HG02943 (cell line): ENCODE data around the gene ARID1B.
"Not testable (repeated sequence)": the region's sequence is repeated elsewhere in the genome, so short reads cannot be mapped to it uniquely, and the experiment has no call there.

Source experiments
- ATAC-seq: cut with Tn5 transposase; IDR thresholded peaks from one replicate; pipeline ENCODE4 v1.9.1; 2021; ENCODE audit warnings: mild to moderate bottlenecking, low read depth, moderate library complexity; ENCODE audit not compliant: unreplicated experiment

ARID1B gene

GRCh38 chr6:157139054-157139708 lies 362.0 kb downstream of the ARID1B start:
- ATAC-seq, result no peak

- no peak for ATAC-seq
These were observed 366.2 kb downstream of the ARID1B start for GRCh38 chr6:157143171-157143889.

- ATAC-seq, result no peak
These were observed 367.0 kb downstream of the ARID1B start for GRCh38 chr6:157143890-157144798.

GRCh38 chr6:157144859-157145568 lies 367.8 kb downstream of the ARID1B start:
- no peak for ATAC-seq

- ATAC-seq, result no peak
These were observed 368.6 kb downstream of the ARID1B start for GRCh38 chr6:157145656-157146285.

GRCh38 chr6:157147054-157148026 lies 370.2 kb downstream of the ARID1B start:
- not testable (repeated sequence) for ATAC-seq

GRCh38 chr6:157148391-157149323 lies 371.5 kb downstream of the ARID1B start:
- no peak for ATAC-seq

GRCh38 chr6:157150076-157150475 lies 372.9 kb downstream of the ARID1B start:
- ATAC-seq, result no peak

- ATAC-seq, result no peak
These were observed 373.9 kb downstream of the ARID1B start for GRCh38 chr6:157151029-157151428.

GRCh38 chr6:157151989-157152388 lies 374.8 kb downstream of the ARID1B start:
- ATAC-seq, result no peak

- ATAC-seq, result no peak
These were observed 375.4 kb downstream of the ARID1B start for GRCh38 chr6:157152556-157152955.

- ATAC-seq, result no peak
These were observed 378.6 kb downstream of the ARID1B start for GRCh38 chr6:157155804-157156203.

- no peak for ATAC-seq
These were observed 380.1 kb downstream of the ARID1B start for GRCh38 chr6:157157258-157157657.

GRCh38 chr6:157158456-157158855 lies 381.3 kb downstream of the ARID1B start:
- ATAC-seq, result no peak

GRCh38 chr6:157158897-157159296 lies 381.7 kb downstream of the ARID1B start:
- ATAC-seq, result no peak

GRCh38 chr6:157159348-157159747 lies 382.2 kb downstream of the ARID1B start:
- no peak for ATAC-seq

GRCh38 chr6:157161912-157162311 lies 384.7 kb downstream of the ARID1B start:
- no peak for ATAC-seq
